Measurements from ENCODE around the gene SP5.
"Not testable (repeated sequence)": the region's sequence is repeated elsewhere in the genome, so short reads cannot be mapped to it uniquely, and the experiment has no call there.

Gene SP5

DNA sequence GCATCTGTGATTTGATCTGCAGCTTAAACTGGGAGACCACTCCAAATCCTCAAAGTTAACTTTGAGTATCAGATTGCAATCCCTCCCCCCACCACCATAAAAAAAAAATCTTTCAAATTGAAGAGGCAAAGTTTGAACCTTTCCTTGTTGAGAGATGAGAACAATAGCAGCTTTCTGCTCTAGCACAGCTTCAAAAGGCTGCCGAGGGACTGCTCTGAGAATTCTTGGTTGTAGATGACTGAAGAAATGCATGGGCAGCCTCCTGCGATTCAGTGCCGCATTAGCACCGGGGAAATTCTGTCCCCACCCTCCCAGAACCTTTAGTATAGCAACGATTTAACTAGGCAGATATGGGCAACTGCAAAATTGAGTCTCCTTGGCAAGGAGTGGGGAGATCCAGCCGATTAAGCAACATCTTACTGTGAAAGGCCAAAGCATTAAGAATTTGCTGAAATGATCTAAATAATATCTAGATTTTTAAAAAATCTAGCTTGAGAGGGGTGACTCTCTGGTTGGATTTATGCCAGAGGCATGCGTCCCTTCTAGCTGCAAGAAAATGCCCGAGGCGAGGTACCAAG lies 3.9 kb upstream of the SP5 start:
- DNase-seq (ENCODE audit: low read depth in 4 of 4, low spot score in 1 of 4), result no peak

DNA sequence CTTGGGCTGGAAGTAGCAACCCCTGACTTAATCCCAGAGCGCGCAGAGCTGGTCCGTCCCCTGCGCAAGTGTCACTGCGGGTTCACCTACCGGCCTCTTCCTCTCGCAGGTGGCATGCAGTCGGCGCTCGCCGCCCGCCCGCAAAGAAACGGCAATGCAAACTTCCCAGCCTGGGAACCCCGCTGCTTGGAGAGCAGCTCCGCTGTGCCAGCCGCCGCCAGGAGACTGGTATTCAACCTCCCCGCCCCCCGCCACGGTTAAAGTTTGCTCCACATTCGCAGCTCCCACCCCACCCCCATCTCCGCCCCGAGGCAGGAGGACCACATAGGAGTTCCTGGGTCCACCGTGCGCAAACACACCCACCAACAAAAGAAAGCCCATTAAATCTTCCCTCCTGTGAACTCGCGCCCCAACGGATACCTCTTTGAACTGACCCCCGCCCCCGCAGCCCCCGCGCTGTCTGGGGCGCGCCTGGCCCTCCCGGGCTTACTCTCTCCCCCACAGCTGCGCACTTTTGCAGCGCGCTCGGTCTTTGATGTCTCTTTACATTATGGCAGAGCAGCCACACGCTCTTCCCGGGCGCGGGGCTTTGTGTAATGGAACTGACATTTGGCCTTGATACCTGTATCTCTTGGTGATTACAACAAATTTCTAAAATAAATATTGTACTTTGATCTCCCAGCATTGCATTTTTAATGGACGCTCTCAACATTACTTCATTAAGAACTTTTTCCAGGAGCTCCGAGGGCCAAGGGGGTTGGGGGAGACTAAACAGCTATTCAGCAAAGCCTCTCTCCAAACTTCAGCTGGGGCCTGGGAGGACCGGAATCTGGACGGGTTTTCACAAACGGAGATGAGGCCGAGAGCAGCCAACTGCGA lies 3.1 kb upstream of the SP5 start:
- DNase-seq (ENCODE audit: low read depth in 4 of 4, low spot score in 1 of 4), result no peak

DNA sequence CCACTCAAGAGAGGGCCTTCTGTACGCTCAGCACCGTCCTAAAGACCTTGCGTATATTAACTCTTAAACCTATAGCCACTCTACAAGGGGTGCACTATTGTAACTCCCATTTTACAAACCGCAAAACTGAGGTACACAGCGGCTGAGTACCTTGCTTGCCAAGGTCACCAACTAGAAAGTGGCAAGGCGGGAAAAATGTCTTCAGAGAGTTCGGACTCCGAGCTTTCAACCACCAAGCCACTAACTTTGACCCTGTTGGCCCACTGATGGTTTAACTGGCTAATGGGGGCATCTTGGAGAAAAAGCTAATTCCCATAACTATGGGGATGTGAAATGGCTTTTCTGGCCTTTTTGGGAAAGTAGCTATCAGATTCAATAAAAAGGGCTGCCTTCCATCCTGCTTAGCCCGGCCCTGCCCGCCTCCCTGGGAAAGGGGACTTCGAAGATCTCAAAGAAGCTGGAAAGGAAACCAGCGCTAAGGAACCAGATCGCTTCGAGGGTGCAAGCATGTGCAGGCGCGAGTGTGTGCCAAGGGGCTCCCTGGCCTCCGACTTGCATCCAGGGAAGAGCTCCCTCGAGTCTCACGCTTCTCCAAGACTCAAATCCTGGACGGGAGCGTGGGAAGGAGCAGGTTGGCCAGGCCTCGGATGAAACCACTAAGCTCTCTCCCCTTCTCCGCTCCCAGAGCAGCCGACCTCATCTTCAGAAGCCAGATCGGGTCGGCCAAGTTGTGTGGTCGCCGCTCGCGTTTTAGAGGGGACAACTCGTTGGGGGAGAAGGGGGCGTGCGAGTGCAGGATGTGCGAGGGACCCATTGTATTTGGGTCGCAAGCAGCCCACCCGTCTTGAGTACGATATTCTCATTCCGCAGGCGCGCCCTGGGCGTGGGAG lies 2.2 kb upstream of the SP5 start:
- DNase-seq (ENCODE audit: low read depth in 4 of 4, low spot score in 1 of 4), result no peak

DNA sequence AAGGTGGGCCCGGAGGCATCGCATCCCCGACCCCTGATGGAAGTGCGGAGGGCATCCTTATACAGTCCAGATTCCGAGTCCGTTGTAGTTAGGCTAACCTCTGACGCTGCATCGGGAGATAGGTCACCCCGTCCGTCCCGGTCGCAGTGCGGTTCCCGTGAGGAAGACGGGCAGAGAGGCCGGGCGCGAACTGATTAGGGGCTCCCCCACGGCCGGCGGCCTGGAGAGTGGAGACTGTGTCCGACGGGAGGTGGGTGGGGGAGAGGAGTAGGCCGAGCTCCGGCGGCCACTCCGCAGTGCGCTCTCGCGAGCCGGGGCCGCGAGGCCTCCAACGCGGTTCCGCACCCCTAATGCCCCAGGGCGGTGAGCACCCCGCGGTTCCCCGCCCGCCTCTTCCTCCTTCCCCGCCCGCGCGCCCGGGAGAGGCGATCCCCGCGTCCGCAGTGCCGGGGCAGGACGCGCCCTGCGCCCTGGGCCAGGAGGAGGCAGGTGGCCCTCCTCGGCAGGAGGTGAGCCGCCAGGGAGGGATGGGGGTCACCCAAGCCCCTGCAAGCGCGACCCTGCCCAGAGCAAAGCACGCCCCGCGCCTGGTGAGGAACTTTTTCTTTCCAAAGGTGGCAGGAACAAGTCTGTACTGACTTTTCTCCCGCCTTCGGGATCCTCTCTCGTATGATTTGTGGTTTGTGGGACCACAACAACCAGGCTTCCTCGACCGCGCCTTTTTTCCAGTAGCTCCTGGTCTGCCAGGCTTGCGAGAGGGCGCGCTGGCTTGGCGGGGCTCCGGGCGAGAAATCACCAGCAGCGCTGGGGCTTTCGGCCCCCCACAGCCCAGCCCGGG lies 1.4 kb upstream of the SP5 start:
- no peak for DNase-seq (ENCODE audit: low read depth in 4 of 4, low spot score in 1 of 4)

DNA sequence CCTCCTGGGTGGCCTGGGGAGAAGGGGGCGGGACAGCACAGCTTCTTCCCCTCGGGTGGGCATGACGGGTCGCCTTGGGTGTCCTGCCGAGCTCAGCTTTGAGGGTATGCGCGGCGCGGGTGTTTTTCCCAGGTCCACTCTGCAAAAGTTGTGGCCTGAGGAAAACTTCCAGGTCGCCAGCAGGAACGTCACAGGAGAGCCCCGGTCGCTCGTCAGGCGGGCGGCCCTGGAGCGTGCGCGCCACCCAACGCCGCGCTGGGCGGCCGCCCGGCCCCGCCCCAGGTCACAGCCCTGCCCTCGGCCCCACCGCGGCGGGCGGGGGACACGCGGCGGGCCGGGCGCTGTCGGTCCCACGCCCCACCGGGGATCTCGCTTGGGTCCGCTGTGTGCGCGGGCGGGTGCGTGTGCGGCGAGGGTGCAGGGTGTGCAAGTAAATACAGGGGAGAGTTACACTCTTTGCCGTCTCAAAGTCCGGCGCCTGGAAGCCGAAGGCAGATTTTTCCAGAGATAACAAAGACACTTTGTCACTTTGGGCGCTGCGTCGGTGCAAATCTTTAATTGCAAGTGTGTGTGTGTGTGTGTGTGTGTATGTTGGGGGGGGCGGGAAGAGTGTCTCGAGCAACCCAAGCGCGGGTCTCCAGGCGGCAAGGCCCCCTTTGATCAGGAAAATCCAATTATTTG lies 616 bp upstream of the SP5 start:
- peak in 1 of 4 experiments; percentile 6 for DNase-seq (ENCODE audit: low read depth in 4 of 4, low spot score in 1 of 4)

DNA sequence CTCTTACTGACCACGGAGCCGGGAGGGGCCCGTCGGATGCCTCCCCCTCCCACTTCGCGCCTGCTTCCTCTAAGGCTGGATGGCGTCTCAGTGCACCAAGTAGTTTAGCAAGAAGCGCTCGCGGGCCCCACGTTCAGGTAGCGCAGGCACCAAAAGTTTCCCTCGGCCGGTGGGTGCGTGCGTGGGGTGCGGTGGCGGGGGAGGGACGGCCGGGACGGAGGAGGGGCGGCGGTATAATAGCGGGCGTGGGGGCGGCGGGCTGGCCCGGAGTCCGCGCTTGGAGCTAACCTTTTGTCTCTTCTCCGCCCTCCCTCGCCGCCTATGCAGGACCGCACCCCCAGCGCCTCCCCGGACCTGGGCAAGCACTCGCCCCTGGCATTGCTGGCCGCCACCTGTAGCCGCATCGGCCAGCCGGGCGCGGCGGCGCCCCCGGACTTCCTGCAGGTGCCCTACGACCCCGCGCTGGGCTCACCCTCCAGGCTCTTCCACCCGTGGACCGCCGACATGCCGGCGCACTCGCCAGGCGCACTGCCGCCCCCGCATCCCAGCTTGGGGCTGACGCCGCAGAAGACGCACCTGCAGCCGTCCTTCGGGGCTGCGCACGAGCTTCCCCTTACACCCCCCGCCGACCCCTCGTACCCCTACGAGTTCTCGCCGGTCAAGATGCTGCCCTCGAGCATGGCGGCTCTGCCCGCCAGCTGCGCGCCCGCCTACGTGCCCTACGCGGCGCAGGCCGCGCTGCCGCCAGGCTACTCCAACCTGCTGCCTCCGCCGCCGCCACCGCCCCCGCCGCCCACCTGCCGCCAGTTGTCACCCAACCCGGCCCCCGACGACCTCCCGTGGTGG lies 1.0 kb downstream of the SP5 start:
- DNase-seq (ENCODE audit: low read depth in 4 of 4, low spot score in 1 of 4), result no peak

DNA sequence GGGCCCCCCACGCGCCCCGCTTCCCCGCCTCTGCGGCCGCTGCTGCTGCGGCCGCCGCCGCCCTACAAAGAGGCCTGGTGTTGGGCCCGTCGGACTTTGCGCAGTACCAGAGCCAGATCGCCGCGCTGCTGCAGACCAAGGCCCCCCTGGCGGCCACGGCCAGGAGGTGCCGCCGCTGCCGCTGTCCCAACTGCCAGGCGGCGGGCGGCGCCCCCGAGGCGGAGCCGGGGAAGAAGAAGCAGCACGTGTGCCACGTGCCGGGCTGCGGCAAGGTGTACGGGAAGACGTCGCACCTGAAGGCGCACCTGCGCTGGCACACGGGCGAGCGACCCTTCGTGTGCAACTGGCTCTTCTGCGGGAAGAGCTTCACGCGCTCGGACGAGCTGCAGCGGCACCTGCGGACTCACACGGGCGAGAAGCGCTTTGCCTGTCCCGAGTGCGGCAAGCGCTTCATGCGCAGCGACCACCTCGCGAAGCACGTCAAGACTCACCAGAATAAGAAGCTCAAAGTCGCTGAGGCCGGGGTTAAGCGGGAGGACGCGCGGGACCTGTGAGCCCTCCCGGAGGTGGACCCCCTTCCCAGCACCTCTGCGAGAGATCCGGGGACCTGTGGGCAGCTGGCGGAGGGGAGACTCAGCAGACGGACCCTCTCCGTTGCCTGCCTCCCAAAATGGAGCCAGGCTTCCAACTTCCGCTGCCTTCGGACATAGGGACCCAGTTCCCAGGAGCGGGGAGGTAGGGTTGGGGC lies 1.9 kb downstream of the SP5 start:
- peak in 1 of 4 experiments; percentile 32 for DNase-seq (ENCODE audit: low read depth in 4 of 4, low spot score in 1 of 4)

DNA sequence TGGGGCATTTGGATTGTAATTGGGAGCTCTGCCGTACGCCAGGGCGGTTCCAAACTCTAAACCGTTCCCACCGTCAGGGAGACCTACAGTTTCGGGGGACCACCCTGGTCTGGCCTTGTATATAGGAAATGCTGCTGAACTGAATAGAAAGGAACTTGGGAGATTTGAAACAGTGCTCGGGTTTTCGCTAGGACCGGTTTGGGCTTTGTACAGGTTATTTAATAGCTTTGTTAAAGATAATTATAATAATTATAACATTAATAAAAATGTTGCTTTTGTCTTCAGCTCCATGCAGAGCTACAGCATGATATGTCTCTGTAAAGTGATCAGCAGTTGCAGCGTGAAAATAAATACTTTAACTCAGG lies 2.4 kb downstream of the SP5 start:
- DNase-seq (ENCODE audit: low read depth in 4 of 4, low spot score in 1 of 4), result no peak

DNA sequence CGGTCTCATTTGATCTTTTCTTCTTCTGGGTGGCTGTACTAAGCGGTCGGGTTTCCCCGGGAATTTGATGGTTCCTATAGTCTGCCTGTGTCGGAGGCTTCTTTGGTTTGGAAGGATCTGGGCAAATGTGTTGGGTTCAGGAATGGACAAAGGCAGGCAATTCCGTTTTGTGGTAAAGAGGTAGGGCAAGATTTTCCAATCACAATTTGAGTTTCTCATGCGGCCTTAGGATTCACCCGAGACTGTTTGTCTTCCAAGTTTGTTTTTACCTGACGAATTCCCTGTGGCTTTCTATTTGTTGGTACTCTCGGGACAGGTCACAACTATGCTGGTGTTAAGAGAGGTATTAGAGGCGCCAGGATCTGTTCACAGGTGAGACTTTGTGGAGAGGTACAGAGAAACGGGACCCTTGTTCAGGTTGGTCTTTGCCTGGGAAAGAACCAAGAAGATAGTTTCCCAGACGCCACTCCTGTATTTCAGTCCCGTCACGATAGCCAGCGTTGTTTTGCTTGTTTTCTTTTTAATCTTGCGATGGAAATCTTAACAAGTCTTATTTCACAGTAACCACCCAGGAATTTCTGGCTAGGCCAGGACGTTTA lies 3.0 kb downstream of the SP5 start:
- no peak for DNase-seq (ENCODE audit: low read depth in 4 of 4, low spot score in 1 of 4)

DNA sequence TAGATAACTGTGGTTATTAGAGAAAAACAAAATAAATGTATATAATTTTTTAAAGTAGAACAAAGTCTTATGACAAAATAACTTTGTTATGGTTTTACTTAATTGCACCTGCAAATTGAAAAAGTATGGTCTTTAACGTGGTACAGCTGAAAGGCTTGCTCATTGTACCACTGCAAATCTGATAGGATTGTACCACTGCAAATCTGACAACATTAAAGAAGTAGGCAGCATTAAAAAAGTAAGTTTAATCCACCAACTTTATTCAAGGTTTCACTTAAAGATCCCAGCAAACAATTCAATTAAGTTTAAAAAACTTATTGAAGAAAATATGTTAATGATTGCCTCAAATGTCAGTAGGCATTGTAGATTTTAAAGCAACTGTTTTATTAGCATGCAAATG lies 4.7 kb downstream of the SP5 start:
- DNase-seq (ENCODE audit: low read depth in 4 of 4, low spot score in 1 of 4), result no peak

DNA sequence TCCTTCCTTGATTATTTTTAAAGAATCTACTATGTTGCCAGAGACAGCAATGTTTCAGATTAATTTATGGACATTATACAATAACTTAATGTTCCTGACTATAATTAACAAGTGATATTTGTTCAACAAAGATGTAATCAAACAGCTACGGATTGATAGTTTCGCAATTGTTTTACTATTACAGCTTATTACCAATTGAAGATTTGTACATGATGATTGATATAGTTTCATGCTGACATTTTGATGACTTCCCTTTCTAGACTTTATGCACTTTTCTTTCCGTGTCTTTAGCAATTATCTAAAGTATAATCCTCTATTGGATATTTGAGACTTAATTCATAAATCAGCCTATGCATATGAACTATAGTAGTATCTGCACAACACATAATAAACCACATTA lies 6.5 kb downstream of the SP5 start:
- no peak for DNase-seq (ENCODE audit: low read depth in 4 of 4, low spot score in 1 of 4)

DNA sequence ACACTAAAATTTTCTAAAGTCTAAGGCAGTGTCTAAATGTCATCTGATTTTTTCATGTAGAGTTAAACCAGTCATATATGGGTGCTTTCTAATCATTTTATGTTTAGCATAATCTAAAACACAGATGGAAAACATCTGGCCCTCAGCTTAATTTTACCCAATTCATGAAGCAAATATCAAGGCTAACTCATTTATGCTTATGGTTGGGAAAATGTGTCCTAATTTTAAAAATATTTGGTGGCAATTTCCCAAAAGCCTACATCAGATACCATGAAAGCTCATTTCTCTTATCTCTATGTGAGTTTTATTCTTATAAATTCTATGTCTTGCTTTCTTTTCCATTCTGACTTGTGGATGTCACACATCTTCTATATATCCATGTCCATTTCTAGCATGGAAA lies 7.2 kb downstream of the SP5 start:
- DNase-seq (ENCODE audit: low read depth in 4 of 4, low spot score in 1 of 4), result no peak

DNA sequence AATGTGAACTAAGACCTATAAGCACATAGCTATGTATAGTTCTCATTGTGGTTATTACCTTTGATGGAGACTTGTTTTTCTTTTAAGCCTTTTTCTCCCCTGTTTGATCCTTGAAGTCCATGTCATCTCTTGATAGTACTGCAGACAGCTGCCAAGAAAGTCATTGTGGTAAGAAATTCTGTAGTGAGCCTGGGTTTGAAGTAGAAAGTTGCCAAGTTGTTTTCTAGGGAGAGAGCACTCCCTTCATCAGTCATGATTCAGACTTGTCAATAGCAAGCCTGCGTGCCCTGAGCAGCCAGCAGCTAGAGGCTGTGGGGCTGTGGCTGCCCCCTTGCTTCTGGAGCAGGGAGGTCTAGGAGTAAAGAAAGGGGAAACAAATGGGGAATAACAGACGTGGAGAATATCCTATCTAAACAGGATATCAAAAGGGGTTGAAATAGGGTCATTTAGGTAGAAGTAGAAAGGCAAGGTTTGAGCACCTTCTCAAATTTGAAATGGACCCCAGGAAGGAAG lies 8.4 kb downstream of the SP5 start:
- DNase-seq (ENCODE audit: low read depth in 4 of 4, low spot score in 1 of 4), result no peak

DNA sequence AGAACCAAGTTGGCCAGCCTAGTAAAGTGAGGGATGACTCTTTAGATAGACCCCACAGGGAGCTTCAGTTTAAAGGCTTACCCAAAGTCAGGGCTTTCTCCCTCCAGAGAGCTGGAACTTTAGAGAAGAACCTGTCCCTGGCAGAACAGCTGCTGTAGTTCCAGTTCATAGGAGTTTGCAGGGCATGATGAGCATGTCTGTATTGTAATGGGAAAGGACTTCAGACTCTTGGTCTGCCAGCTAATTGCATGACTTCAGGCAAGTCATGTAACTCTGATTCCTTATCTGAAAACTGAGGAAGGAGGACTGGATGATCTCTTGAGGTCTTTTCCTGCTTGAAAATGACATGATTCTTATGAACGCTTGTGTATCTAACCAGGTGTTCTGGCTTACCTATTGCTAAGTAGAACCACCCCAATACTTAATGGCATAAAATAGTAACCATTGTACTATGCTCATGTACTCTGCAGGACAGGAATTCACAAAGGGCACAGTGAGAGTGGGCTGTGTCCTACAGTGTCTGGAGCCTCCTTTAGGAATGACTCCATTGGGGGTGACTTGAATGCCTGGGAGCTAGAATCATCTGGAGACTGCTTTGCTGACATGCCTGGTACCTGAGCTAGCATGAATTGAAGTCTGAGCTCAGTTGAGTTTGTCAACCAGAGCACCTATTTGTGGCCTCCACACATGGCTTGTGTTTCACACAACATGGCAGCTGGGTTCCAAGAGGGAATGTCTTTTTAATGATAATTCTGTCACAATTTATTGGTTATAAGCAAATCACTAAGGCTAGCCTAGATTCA lies 18.9 kb downstream of the SP5 start:
- no peak for DNase-seq (ENCODE audit: low read depth in 4 of 4, low spot score in 1 of 4)

DNA sequence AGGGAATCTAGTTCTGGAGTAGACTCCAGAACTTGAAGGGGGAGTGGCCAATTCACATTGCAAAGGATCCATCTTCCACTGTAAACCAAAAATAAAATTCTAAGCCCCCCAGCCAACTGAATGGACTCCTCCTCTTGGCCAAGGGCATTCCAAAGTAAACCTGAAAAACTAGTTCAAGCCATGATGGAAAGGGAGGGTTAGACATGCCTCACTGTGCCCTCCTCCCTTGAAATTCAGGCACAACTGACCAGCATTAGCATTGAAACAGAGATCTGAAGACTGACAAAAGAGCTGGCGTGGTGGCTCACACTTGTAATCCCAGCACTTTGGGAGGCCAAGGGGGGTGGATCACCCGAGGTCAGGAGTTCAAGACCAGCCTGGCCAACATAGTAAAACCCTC lies 19.5 kb downstream of the SP5 start:
- DNase-seq (ENCODE audit: low read depth in 4 of 4, low spot score in 1 of 4), result not testable (repeated sequence)

DNA sequence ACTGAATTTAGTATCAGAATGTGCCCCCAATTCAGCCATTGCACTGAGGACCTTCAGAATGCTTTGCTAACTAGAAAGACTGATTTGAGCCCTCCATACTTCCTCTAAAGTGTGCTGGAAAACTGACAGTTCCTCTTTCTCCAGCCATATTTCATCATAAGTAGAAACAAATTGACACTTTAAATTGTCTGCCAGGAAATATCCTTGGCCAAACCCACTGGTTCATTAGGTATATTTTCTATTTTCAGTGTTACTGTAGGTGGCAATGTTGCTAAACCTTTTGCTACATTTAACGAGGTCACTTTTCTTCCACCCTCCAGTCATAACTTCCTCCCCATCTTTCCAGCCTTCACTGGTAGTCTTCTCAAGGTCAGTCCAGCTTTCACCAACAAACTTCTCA lies 21.5 kb downstream of the SP5 start:
- no peak for DNase-seq (ENCODE audit: low read depth in 4 of 4, low spot score in 1 of 4)

DNA sequence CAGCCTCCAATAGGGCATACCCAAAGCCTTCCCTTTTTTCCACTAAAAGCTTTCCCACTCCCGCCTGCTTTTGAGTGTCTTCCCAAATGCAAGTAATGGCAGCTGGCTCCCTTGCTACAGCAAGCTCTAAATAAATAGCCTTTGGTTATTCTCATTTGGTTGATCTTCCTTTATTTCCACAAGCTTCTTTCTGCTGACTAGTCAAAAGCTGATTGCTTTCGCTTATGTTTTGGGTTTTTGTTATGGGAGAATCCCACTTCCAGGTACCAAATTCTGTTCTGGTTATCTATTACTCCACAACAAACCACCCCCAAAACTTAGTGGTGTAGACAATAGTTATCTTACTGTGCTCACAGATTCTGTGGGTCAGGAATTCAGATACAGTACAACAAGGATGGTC lies 22.3 kb downstream of the SP5 start:
- DNase-seq (ENCODE audit: low read depth in 4 of 4, low spot score in 1 of 4), result no peak
